ENCODE results near the gene CAMKK1. TPM values are rescaled to one million over a fixed set of nuclear protein-coding genes. Genes with fewer than 3 reads are reported as not detected.

The CAMKK1 gene
- total RNA-seq, 2 donors from 2014 or later = 3.8 to 6.3 TPM

GRCh38 chr17:3867606-3868005 is 25.2 kb downstream of the CAMKK1 start:
- H3K9me3 ChIP-seq (ENCODE audit: control insufficient read depth, low read length) = no peaks in the 10 kb centered on the region
- H3K27me3 ChIP-seq (ENCODE audit: control insufficient read depth, insufficient read depth, low read length, poor library complexity, severe bottlenecking) = no peaks in the 10 kb centered on the region
- H3K9me3 Mint-ChIP-seq = no peaks in the 10 kb centered on the region
- no peaks in the 10 kb centered on the region for H3K36me3 ChIP-seq (ENCODE audit: control insufficient read depth, insufficient read depth, low read length)
- no peak overlapping the region for H3K9ac ChIP-seq (ENCODE audit: extremely low read depth, low read length, poor library complexity, severe bottlenecking)
- H3K4me1 Mint-ChIP-seq = peaks cover 5% of the 10 kb centered on the region
- H3K4me3 ChIP-seq (ENCODE audit: low read length) = no peak overlapping the region
- H3K36me3 Mint-ChIP-seq (ENCODE audit: low read depth) = peaks cover 3% of the 10 kb centered on the region
- no peaks in the 10 kb centered on the region for H3K27me3 Mint-ChIP-seq (ENCODE audit: insufficient read depth)
- no peaks in the 10 kb centered on the region for H3K4me1 ChIP-seq (ENCODE audit: control insufficient read depth, insufficient read depth, low read length)
- H3K4me3 Mint-ChIP-seq = no peak overlapping the region
- DNase-seq = no peak
- peak overlapping the region; percentile 40 for H3K27ac Mint-ChIP-seq
- no peak overlapping the region for H3K27ac ChIP-seq (ENCODE audit: low read depth, low read length)
- no peak for TF ChIP-seq CTCF (conservative IDR thresholded peaks at IDR 0.05)
- WGBS, 2 experiments (ENCODE audit: insufficient coverage in 1 of 2, insufficient read length in 1 of 2) = 83 to 86% methylated on average over 7 to 11 of the region's 11 CpGs

GRCh38 chr17:3867106-3867505 is 25.7 kb downstream of the CAMKK1 start:
- Histone ChIP-seq H3K27me3 (ENCODE audit: control insufficient read depth, insufficient read depth, low read length, poor library complexity, severe bottlenecking) (no peaks in the 10 kb centered on the region), H3K27ac (ENCODE audit: low read depth, low read length) (no peak overlapping the region), H3K9me3 (ENCODE audit: control insufficient read depth, low read length) (no peaks in the 10 kb centered on the region), H3K36me3 (ENCODE audit: control insufficient read depth, insufficient read depth, low read length) (no peaks in the 10 kb centered on the region), H3K4me3 (ENCODE audit: low read length) (no peak overlapping the region), H3K9ac (ENCODE audit: extremely low read depth, low read length, poor library complexity, severe bottlenecking) (no peak overlapping the region), H3K4me1 (ENCODE audit: control insufficient read depth, insufficient read depth, low read length) (no peaks in the 10 kb centered on the region)
- Mint-ChIP-seq H3K27me3 (ENCODE audit: insufficient read depth) (no peaks in the 10 kb centered on the region), H3K9me3 (no peaks in the 10 kb centered on the region), H3K27ac (peak overlapping the region; percentile 58), H3K4me1 (peaks cover 5% of the 10 kb centered on the region), H3K36me3 (ENCODE audit: low read depth) (peaks cover 3% of the 10 kb centered on the region), H3K4me3 (no peak overlapping the region)
- no peak for DNase-seq
- no peak for TF ChIP-seq CTCF (conservative IDR thresholded peaks at IDR 0.05)
- 85 to 97% methylated on average over 16 to 17 of the region's 17 CpGs for WGBS, 2 experiments (ENCODE audit: insufficient coverage in 1 of 2, insufficient read length in 1 of 2)

GRCh38 chr17:3866276-3866675 is 26.6 kb downstream of the CAMKK1 start:
- no peak for TF ChIP-seq CTCF (conservative IDR thresholded peaks at IDR 0.05)
- Histone ChIP-seq H3K9ac (ENCODE audit: extremely low read depth, low read length, poor library complexity, severe bottlenecking) (no peak overlapping the region), H3K27ac (ENCODE audit: low read depth, low read length) (no peak overlapping the region), H3K36me3 (ENCODE audit: control insufficient read depth, insufficient read depth, low read length) (no peaks in the 10 kb centered on the region), H3K27me3 (ENCODE audit: control insufficient read depth, insufficient read depth, low read length, poor library complexity, severe bottlenecking) (no peaks in the 10 kb centered on the region), H3K9me3 (ENCODE audit: control insufficient read depth, low read length) (no peaks in the 10 kb centered on the region), H3K4me3 (ENCODE audit: low read length) (no peak overlapping the region), H3K4me1 (ENCODE audit: control insufficient read depth, insufficient read depth, low read length) (no peaks in the 10 kb centered on the region)
- Mint-ChIP-seq H3K27me3 (ENCODE audit: insufficient read depth) (no peaks in the 10 kb centered on the region), H3K27ac (no peak overlapping the region), H3K4me1 (peaks cover 5% of the 10 kb centered on the region), H3K4me3 (no peak overlapping the region), H3K36me3 (ENCODE audit: low read depth) (peaks cover 3% of the 10 kb centered on the region), H3K9me3 (no peaks in the 10 kb centered on the region)
- no peak for DNase-seq
- 93 to 97% methylated on average over 19 to 21 of the region's 21 CpGs for WGBS, 2 experiments (ENCODE audit: insufficient coverage in 1 of 2, insufficient read length in 1 of 2)
